NCI-H460 (cell line): ENCODE results near the gene AP1S3. TPM values are rescaled to one million over a fixed set of nuclear protein-coding genes. Genes with fewer than 3 reads are reported as not detected.
"Not testable (repeated sequence)": the region's sequence is repeated elsewhere in the genome, so short reads cannot be mapped to it uniquely, and the experiment has no call there.

ENCODE experiments used
- DNase-seq: peaks from one replicate; pipeline ENCODE4 v3.0.0-alpha.2; 2016; ENCODE audit warnings: low read depth; ENCODE audit errors: extremely low read depth
- total RNA-seq: library from RNA; depleted of rRNA; stranded (reverse); fragments of >200 nt; shearing (Covaris generic); gene quantifications from 2 replicates; pipeline ENCODE4 v1.2.3, GENCODE V29; 2014

Gene AP1S3
- total RNA-seq, 1 experiment from 2014 or later = 13.2 TPM

GRCh38 chr2:223854741-223855140, 17.4 kb upstream of the AP1S3 start:
- no peak for DNase-seq

DNA sequence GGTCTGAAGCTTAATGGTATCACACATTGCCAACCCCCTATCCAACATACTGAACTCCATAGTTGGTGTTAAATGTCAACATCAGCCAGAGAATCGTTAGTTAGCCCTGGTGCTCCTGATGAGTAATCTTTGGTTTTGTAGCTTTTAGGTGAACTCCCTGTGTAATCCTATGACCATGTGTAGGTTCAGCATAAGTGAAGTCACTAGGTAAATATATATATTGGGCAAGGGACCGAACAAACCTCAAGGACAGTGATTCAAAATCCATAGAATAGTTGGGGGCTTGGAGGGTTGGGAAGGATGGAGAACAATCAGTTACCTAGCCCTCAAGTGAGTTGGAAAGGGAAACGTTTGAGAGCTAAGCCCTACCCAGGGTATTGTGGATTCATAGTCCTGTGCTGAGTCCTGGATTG, 16.0 kb upstream of the AP1S3 start:
- no peak for DNase-seq

GRCh38 chr2:223852281-223852795, 15.0 kb upstream of the AP1S3 start:
- no peak for DNase-seq

DNA sequence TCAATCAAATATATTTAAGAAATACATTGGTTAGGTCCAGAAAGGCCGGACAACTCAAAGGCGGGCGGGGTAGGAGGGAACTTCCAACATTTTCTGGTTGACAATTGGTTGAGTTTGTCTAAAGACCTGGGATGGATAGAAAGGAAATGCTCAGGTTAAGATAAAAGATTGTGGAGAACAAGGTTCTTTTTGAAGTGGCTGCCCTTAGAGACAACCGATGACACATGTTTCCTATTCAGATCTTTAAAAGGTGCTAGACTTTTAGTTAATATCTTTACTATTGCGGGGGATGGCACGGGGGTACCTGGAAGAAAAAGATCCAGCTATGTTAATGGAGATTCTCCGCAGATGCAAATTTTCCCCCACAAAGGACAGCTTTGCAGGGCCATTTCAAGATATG, 10.0 kb upstream of the AP1S3 start:
- no peak for DNase-seq

GRCh38 chr2:223846515-223846914, 9.1 kb upstream of the AP1S3 start:
- no peak for DNase-seq

- no peak for DNase-seq
Observed at GRCh38 chr2:223841436-223842190, 4.2 kb upstream of the AP1S3 start.

GRCh38 chr2:223835701-223836532, 1.5 kb downstream of the AP1S3 start:
- no peak for DNase-seq

DNA sequence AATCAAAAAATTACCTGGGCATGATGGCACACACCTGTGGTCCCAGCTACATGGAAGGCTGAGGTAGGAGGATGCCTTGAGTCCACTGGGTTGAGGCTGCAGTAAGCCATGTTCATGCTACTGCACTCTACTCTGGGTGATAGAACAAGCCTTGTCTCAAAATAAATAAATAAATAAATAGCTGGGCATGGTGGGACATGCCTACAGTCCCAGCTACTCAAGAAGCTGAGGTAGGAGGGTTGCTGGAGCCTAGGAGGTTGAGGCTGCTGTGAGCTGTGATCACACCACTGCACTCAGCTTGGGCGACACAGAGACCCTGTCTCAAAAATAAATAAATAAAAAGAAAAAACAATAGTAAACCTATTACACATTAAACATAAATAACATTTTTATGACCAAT, 3.0 kb downstream of the AP1S3 start:
- DNase-seq = no peak

- no peak for DNase-seq
Observed at GRCh38 chr2:223832241-223832903, 5.0 kb downstream of the AP1S3 start.

- no peak for DNase-seq
Observed at GRCh38 chr2:223829128-223829527, 8.3 kb downstream of the AP1S3 start.

GRCh38 chr2:223828314-223828713, 9.1 kb downstream of the AP1S3 start:
- no peak for DNase-seq

- DNase-seq = no peak
Observed at GRCh38 chr2:223826995-223827394, 10.4 kb downstream of the AP1S3 start.

- DNase-seq = no peak
Observed at GRCh38 chr2:223824301-223824700, 13.1 kb downstream of the AP1S3 start.

DNA sequence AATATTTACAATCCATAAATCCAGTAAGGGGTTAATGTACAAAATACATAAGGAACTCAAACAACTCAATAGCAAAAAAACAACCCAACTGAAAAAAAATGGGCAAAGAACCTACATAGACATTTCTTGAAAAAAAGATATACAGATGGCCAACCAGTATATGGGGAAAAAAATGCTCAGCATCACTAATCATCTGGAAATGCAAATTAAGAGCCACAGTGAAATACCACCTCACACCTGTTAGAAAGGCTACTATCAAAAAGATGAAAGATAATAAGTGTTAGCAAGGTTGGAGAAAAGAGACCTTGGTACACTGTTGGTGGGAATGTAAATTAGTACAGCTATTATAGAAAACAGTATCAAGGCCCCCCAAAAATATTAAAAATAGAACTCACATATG, 14.6 kb downstream of the AP1S3 start:
- no peak for DNase-seq

DNA sequence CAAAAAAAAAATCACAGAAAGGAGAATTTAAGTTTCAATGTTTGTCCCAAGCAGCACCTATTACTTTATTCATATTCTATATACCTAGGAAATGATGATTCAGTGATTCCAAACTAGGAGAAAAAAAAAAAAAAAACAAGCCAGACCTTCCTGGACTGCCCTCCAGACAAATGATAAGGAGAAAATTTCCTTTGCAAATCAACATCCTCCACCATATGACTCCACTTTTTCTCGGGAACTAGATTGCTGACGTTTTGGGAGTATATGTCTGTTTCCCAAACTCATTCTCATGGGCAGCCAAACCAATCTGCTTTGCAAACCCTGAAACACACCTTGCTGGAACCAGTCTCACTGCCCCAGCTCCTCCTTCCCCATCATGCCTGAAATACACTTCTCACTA, 16.8 kb downstream of the AP1S3 start:
- DNase-seq = no peak

DNA sequence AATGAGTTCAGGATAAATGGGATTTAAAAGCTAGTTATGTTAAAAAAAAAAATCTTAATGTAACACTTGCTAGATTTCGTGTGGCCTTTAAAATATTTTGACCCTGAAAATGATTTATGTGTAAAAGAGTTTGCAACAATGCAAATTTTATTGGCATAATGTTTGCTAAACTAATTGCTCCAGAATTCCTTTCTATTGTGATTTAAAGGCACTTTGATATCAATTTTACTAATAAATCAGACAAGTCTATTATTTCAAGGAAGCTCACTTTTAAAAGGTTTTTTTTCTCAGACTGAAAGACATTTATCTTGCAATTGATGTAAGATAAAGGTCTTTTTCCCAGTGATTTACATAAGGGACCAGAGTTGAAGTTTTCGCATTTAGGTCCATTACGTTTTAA, 17.5 kb downstream of the AP1S3 start:
- DNase-seq = no peak

DNA sequence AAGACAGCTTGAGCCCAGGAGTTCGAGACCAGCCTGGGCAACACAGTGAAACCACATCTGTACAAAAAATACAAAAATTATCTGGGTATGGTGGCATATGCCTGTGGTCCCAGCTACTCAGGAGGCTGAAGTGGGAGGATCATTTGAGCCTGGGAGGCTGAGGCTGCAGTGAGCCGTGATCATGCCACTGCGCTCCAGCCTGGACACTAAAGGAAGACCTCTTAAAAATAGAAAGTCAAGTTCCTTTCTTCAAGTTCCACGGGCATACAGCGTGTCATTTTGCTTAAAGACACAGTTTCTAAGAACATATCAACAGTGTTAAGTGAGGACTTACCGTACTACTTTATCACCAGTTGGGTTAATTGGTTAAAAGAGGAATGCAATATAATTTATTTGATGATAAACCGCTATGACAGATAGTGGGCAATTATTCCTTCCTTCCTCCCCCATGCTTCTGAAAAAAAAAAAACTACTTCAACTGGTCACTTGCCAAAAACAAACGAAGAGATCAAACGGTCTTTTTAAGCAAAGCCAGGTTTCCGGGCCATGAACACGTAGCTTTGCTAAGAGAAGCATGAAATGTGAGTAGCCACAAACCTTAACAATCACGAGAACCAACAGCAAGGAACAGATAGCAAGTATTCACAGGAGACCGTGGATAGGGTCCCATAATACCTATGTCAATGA, 21.4 kb downstream of the AP1S3 start:
- DNase-seq = no peak

GRCh38 chr2:223815186-223815883, 22.0 kb downstream of the AP1S3 start:
- peak; percentile 55 for DNase-seq

- not testable (repeated sequence) for DNase-seq
Observed at GRCh38 chr2:223814764-223815163, 22.6 kb downstream of the AP1S3 start.

DNA sequence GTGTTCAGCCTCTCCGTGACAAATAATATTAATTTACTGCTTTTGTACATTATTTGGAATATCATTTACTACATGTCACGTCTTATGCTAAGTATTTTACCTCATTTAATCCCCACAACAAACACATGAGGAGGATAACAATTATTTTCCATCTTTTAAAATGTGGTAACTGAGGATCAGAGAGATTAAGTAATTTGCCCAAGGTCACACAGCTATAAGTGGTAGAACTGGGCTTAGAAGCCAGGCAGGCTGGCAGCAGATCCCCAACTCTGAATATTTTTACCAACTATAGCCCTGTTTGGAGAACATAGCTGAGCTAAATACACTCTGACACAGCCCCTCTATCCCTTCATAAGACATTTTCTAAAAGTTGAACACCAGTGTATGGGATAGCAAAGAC, 24.1 kb downstream of the AP1S3 start:
- DNase-seq = no peak
